Activated gamma-delta T cell (primary cell): ENCODE data around the gene MAMDC4.
"Not testable (repeated sequence)": the region's sequence is repeated elsewhere in the genome, so short reads cannot be mapped to it uniquely, and the experiment has no call there.

ENCODE experiments used
- DNase-seq: peaks from one replicate; lab custom pipeline; 2025; lab: John Stamatoyannopoulos, UW

Gene MAMDC4

DNA sequence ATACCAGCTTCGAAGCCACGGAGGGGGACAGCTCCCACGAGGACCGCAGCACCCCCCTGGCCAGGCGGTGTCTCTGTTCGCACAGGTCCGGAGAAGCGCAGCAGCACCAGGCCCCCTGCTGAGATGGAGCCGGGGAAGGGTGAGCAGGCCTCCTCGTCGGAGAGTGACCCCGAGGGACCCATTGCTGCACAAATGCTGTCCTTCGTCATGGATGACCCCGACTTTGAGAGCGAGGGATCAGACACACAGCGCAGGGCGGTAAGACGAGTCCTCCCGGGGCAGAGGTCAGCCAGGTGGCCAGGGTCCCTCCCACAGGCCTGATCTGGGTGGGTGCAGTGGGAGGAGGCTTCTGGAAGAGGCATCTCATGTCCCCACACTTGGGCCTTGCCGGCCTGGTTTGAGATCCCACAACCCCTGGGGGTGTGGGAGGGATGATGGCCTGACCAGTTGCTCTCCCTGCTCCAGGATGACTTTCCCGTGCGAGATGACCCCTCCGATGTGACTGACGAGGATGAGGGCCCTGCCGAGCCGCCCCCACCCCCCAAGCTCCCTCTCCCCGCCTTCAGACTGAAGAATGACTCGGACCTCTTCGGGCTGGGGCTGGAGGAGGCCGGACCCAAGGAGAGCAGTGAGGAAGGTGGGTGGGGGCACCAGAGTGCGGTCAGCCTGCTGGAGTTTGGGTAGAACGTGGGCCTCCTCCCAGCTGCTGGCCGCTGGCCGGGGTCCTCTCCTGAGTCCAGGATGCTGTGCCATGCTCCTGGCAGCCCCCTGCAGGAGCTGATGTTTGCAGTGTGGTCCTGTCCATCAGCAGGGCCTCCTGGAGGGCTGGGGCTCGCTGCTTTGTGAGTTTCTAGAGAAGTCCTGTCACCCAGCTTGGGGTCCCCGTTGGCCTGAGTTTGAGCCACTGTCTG lies 12.7 kb upstream of the MAMDC4 start:
- DNase-seq: no peak

DNA sequence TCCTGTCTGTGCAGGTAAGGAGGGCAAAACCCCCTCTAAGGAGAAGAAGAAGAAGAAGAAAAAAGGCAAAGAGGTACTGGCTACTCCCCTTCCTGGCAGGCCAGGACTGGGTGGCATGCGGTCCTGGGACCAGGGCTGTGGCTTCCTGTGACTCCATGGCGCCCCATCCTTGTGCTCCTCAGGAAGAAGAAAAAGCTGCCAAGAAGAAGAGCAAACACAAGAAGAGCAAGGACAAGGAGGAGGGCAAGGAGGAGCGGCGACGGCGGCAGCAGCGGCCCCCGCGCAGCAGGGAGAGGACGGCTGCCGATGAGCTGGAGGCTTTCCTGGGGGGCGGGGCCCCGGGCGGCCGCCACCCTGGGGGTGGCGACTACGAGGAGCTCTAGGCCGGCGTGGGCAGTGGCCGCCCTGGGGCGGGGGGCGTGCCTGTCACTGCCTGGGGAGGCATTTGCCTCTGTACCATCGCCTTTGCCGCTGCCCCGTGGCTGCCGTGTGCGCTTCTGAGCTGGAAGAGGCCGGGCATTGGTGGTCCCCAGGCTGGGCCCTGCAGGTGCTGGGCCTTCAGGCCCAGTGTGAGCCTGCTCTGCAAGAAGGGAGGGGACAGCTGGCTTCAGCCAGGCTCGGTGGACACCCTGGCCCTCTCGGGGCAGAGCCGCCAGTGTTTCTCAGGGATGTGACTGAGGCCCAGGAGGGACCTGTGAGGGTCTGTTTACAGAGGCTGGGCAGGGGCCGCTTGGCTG lies 11.8 kb upstream of the MAMDC4 start:
- DNase-seq: no peak

DNA sequence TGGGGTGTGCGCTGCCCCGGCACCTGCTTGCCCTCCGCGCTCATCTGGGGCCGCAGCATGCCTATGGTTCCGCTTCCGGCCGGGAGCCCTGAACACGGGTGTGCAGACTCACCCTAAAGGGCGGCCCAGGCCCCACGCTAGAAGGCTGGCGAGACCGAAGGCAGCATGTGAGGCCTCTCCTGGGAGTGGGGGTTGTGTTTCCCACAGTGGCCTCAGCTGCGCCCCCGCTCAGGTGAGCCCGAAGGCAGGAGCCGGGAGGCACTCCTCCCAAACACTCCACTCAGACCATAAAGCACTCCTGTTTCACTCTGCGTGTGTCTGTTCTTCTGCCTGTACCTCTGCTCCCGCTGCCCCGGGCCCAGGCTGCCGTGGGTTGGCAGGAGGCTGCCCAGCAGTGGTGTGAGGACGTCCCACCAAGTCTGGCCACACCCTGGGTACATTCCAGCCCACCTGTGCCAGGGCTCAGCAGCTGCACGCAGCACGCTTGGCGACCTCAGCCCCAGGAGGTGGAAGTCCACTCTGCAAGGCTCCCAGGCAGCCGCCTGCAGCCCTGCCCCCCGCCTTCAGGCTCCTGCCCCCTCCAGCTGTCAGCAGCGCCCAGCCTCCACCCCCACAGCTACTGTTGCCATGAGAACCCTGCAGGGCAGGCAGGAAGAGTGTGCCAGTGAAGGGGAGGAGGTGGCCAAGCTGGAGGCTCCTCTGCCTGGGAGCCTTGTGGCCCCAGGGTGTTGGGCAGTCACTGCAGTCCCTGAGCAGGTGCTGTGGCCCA lies 11.1 kb upstream of the MAMDC4 start:
- DNase-seq: no peak

DNA sequence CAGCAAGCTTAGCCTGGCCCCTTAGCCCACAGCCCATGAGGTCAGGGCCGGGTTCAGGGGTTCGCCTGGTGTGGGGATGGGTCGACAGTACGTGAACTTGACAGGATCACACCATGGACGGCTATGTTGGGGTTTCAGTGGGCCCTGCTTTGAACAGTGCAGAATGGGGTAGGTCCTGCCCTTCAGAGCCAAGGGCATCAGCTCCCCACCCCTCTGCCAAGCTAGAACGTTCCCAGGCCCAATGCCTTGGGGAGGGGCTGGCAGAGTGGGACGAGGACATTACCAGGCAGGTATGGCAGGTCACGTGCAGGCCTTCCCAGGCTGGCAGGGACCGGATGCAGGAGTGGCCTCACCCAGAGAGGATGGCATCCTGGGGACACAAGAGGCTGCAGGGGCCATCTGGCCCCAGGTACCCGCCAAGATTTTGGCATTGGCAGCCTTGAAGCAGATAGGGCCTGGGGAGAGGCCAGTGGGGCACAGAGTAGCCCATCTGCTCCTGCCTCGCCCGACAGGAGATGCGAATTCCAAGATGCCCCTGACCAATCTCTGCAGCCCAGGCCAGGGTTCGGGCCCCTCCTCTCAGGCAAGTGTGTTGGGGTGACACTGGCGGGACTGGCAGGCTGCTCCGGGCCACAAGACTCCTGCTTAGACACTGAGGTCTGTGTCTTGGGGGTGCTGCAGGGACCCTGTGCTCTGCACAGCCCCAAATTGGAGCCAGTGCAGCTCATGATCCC lies 10.3 kb upstream of the MAMDC4 start:
- DNase-seq: not testable (repeated sequence)

DNA sequence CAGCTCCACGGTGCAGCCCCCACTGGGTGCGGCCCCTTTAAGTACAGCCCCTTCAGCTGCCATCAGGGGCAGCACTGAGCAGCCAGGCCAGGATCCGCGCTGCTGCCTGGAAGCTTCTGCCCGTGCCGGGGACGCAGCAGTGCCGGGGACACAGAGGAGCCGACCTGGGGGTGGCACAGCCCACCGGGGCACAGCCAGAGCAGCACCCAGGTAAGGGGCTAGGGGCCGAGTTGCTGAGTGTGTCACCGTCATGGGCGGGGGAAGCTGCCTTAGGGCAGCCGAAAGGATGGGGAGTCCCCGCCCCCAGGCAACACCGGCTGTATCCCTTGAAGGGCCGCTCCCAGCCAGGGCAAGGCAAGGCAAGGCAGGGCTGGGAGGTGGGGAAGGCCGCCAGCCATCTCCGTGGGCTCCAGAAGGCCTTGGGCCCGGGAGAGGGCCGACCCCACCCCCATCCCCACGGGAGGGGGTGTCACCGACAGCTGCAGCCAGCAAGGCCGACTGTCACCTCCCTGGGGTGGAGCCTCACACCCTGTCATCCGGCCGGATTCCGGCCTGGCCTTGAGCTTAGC lies 9.7 kb upstream of the MAMDC4 start, which contains the start of gene AJM1:
Gene AJM1, plus strand, starts transcription at position 99 of the 569 bp plus-strand sequence. CDS start 1,937 bp downstream, outside the sequence.
- peak; percentile 44 for DNase-seq

DNA sequence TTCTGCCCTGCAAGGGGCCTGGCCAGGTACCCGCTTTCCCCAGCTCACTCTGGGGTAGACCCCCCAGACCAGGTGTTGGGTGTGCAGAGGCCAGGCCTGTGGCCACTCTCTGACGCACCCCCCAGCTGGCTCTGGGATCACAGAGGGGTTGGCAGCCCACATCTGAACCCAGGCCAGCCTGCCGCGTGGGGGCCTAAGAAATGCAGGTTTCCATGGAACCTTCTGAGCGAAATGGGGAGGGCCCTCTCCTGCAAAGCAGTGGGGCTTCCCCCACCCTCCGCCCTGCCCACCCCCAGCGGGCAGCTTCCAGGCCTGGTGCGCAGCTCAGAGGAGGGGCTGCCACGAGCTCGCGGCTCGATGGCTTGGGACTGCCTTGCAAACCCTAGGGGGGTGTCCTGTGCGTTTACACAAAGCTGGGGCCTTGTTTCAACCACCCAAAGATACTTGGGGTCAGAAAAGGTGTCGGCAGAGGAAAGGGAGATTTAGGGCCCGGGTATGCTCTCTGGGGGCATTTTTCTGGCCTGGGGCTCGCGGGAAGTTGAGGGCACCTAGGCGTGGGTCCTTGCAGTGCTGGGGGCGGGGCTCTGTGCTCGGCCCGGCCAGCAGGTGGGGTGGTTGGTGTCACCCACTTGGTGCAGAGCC lies 8.9 kb upstream of the MAMDC4 start:
- DNase-seq: not testable (repeated sequence)

DNA sequence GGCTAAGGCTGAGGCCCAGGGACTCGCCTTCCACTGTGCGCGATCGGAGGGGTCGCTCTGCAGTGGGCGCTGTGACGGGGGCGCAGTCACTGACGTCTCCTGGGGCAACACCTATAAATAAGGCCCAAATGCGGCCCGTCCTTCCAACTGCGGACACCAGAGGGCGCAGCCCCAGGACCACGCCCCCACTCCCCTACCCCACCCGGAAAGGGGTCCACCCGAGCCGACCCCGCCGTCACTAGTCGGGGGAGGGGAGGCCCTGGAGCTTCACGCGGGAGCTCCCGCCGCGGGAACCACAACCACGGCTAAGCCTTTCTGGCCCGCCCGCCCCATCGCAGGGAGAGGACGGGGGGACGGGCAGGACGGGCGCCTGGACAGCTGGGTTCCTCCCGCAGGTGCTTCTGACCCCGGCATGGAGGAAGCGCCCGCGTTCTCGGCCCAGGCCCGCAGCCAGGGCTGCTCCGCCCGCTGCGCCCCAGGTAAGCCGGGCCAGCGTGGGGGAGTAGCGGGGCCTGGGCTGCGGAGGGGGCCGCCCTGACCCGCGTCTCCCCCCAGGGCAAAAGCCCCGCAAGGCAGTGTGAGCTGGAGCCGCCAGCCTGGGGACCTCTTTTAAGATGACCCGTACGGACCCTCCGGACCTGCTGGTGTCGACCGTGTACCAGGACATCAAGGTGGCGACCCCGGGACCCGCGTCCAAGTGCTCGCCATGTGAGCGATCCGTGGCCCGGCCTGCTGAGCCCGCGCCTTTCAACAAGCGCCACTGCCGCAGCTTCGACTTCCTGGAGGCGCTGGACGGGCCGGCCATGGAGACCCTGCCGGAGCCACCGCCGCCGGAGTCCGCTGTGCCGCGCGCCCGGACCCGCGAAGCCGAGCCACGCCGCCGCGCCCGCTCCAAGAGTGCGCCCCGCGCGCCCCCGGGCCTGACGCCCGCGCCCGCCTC lies 8.1 kb upstream of the MAMDC4 start:
- not testable (repeated sequence) for DNase-seq

DNA sequence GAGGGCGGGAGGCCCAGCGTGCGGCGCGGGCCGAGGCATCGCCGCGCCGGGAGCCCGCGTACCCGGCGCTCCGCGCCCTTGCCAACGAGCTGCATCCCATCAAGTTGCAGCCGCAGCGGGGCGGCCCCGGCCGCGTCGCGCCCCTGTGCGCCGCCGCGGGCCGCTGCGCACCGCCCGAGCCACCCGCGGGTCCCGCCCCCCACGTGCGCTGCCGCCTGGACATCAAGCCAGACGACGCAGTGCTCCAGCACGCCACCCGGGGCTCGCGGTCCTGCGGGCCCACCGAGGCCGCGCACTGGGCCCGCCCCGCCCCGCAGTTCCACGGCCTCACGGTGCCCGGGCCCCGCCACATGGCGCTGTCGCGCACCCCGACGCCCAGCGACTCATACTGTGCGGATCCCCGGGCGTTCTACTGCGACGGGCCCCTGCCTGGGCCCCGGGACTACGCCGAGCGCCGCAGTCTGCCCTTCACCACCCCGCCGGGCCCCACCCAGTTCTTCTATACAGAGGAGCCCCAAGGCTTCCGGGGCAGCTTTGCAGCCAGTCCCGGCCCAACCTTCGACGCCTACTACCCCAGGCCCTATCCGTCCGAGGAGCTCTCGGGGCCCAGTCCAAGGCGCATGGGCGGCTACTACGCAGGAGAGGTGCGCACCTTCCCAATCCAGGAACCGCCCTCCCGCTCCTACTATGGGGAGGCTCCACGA lies 7.2 kb upstream of the MAMDC4 start:
- DNase-seq: no peak

DNA sequence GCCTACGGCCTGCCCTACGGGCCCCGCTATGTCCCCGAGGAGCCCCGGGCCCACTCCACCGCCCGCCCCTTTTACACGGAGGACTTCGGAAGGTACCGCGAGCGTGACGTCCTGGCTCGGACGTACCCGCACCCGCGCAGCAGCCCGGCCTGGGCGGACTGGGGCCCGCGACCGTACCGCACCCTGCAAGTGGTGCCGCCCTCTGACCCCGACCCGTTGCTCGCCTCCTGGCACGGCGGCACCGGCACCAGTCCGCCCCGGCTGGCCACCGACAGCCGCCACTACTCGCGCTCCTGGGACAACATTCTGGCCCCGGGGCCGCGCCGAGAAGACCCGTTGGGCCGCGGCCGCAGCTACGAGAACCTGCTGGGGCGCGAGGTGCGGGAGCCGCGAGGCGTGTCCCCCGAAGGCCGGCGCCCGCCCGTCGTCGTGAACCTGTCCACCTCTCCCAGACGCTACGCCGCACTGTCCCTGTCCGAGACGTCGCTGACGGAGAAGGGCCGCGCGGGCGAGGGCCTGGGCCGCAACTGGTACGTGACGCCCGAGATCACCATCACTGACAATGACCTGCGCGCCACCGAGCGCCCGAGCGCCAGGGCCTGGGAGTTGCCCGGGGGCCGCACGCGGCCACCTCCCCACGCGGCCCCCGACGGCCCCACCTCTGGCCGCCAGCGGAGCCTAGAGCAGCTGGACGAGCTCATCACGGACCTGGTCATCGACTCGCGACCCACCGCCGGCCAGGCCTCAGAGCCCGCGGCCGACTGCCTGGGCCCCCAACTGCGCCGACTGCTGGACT lies 6.5 kb upstream of the MAMDC4 start:
- no peak for DNase-seq

DNA sequence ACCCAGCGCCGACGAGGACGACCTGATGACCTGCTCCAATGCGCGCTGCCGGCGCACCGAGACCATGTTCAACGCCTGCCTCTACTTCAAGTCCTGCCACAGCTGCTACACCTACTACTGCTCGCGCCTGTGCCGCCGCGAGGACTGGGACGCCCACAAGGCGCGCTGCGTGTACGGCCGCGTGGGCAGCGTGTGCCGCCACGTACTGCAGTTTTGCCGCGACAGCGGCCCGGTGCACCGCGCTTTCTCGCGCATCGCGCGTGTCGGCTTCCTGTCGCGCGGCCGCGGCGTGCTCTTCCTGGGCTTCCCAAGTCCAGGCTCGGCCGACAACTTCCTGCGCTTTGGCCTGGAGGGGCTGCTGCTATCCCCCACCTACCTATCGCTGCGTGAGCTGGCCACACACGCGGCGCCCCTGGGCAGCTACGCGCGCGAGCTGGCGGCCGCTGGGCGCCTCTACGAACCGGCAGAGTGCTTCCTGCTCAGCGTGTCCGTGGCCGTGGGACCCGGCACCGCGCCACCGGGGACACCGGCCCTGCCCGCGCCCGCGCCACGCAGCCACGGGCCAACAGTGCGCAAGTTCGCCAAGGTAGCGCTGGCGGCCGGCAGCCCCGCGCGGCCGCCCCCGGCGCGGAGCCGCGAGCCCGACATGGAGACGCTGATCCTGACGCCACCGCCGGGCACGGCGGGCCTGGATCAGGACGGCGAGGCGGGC lies 5.6 kb upstream of the MAMDC4 start:
- no peak for DNase-seq

DNA sequence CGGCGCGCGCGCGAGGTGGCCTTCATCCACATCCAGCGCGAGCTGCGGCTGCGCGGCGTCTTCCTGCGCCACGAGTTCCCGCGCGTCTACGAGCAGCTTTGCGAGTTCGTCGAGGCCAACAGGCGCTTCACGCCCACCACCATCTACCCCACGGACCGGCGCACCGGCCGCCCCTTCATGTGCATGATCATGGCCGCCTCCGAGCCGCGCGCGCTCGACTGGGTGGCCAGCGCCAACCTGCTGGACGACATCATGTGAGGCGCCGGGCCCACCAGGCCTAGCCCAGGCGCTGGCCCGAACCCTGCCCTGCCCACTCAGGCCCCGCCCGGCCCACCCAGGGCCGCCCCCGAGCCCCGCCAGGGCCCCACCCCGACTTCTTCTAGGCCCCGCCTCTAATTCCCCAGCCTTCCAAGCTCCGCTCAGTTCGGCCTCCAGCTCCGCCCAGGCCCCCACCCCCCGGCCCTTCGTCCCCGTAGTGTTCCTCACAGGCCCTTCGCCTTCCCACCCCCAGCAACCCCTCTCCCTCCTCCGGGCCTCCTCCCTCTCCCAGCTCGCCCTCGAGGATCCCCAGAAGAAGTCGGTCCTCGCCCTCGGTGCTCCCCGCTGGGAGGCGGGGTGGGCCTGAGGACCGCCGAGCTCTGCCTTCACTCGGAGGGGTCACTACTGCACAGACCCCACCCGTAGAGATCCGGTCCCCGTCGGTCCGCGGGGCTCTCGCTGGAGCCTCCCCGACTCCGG lies 4.9 kb upstream of the MAMDC4 start:
- no peak for DNase-seq

DNA sequence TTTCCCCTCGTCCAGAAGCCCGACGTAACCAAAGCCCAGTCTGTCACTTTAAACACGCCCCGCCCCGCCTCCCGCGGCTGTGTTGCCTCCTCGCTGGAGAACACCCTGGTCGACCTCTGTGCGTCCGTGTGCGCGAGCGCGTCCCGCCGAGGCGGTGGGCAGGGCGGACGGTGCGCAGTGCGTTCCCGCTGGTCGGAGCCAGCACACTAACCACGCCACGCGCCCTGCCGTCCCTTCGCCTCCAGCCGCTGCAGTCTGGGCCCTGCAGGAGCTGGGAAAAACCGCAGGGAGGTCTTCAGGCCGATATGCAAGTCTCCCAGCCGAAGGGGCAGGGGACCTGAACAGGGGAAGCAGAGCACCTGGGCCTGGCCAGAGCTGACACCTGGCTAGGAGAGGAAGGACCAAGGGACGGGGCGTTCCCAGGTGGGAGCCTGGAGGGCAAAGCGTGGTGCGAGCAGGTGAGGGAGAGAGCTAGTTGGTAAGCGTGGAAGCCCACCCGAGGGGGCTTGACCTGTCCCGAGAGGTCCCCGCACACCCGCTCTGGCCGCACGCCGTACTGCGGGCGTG lies 4.2 kb upstream of the MAMDC4 start:
- DNase-seq: peak; percentile 65

DNA sequence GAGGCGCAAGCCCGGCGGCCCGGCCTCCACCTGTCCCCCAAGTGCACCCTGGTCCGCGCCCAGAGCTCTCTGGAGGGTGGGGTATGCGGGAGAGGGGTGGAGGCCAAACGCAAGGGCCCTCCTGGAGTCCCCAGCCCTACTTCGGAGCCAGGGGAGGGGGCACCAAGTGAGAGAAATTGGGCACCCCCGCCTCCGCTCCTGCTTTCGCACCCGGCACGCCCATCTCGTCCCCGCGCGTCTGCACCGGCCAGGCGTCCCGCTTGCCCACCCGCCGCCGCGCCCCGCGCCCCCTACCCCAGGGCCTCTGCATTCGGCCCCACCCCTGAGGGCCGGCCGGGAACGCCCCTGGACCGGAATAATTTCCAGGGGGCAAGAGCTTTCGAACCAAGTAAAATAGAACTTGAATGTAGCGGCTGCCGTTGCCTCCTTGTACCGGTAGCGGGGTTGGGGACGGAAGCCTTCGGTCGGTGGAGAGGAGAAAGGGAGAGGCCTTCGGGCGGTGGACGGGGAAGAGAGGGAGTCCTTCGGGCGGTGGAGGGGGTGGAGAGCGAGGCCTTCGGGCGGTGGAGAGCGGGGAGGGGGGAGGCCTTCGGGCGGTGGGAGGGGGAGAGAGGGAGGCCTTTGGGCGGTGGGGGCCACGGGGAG lies 3.6 kb upstream of the MAMDC4 start:
- DNase-seq: no peak

DNA sequence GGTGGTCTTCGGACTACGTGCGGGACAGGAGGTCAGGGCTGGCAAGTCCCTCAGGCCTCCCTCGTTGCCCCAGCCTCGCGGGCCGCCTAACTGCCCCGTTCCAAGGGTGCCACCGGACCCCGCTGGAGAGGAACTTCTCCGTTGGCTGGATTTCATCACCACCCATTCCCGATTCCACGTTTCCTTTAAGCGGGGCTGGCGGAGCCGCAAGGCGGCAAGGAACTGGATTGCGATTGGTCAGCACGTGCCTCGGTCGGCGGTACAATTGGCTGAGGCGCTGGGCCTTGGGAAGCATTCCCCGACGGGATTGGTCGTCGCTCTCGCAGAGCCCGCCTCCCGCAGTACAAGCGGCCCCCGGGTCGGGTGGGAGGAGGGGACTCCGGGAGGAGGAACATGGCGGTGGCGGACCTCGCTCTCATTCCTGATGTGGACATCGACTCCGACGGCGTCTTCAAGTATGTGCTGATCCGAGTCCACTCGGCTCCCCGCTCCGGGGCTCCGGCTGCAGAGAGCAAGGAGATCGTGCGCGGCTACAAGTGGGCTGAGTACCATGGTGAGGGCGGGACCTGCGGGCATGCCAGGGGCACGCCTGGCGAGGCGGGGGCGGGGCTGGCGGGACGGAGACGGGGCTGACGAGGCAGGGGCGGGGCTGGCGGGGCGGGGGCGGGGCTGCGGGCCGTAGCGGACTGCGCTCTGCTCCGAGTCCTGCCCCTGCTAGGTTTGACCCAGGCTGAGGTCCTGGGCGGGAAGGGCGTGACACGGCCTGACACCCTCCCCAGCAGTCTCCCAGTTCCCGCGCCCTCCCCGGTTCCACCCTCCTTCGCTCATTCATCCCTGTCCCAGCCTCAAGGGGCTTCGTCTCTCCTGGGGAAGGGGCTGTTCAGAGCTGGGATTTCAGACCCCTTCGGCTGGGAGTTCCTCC lies 2.8 kb upstream of the MAMDC4 start, which contains the start of gene PHPT1:
Gene PHPT1, plus strand, starts transcription at position 372 of the 922 bp plus-strand sequence. Its CDS starts 22 bp downstream, at position 394.
- DNase-seq: peak; percentile 88
